ENCODE results near the gene GLP1R.

GRCh38 chr6:39108041-39108839, 59.7 kb downstream of the GLP1R start:
- TF ChIP-seq EP300 (IDR thresholded peaks at IDR 0.05) = no peak
- no peak for TF ChIP-seq POLR2A (IDR thresholded peaks at IDR 0.05)
- TF ChIP-seq CTCF (IDR thresholded peaks at IDR 0.05) = no peak
- TF ChIP-seq POLR2AphosphoS5 (IDR thresholded peaks at IDR 0.05) = no peak

Measured in stomach (tissue), 4 donors.